ENCODE results near the gene SLPI.

The SLPI gene

GRCh38 chr20:45211569-45212474 lies 42.5 kb downstream of the SLPI start:
- DNase-seq = no peak

- DNase-seq = no peak
Measured at GRCh38 chr20:45209924-45210323, 44.4 kb downstream of the SLPI start.

GRCh38 chr20:45206725-45207124 lies 47.6 kb downstream of the SLPI start, which contains the start of gene SEMG1:
Gene SEMG1, plus strand, starts transcription at chr20:45207033. Its CDS starts 21 bp downstream, at chr20:45207054.
- DNase-seq = no peak
